ENCODE measurements around the gene HBP1. TPM values are rescaled to one million over a fixed set of nuclear protein-coding genes. Genes with fewer than 3 reads are reported as not detected.
A peak's percentile ranks its signal among the peaks of the same experiment; 100 is the strongest.

HBP1 gene
- total and polyA plus RNA-seq, 2 of the 4 experiments (the other 2 are of a cell fraction): 27.1 to 69.9 TPM

DNA sequence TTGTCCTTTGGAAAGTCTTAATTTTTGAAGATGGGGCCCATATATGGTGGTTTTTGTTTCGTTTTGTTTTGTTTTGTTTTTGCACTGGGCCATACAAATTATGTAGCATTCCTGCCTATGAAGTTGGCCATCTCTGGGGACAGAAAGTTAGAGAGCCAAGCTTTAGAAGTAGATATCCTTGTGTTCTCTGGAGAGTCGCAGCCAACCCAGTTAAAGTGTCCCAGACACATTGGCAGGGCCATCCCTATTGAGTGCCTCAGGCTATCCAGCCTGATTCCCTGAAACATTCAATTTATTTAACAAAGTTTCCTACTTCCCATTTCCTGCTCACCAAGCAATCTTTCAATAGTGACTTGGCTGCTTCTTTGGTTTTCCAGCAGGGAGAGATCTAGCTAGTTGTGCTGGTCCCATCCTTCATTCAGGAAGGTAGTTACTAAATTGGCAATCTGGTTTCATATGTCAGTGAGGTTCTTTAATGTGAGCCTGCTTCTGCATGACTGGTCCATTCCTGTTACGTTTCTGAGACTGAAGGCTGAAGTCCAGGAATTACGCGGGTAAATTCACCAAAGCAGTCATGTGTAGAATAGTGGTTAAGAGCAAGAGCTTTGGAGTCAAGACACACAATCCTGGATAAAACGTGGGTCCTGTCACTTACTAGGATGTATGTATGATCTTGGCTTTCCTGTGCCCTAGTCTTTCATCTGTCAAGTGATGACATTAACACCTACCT lies 49.3 kb upstream of the HBP1 start:
- CTCF ChIA-PET: interaction anchor here (0.6 kb wide), 1 partner anchor 49 kb away, joined by 3 read pairs; no protein-coding TSS in a partner anchor
- peak overlapping the region; percentile 37; the same call in 1 of the 2 replicates for H3K18ac ChIP-seq (ENCODE audit: low read depth, low read length)
- no peak overlapping the region for H2BK120ac ChIP-seq (ENCODE audit: low read depth, low read length)
- DNase-seq: no peak
- H3K14ac ChIP-seq (replicated peaks; ENCODE audit: low read depth, low read length): no peak overlapping the region; the same call in 1 of the 2 replicates
- intact Hi-C loops (cut with micrococcal nuclease): loop anchor here (5.0 kb wide), 1 partner anchor 72 kb away; no protein-coding TSS in a partner anchor
- H3K9me1 ChIP-seq (ENCODE audit: insufficient read depth, low read length): peaks cover 4% of the 10 kb centered on the region
- dilution Hi-C loops (cut with HindIII; ENCODE audit: low sequenced_read_pairs, unreplicated experiment): no loop called here
- no peaks in the 10 kb centered on the region for H4K20me1 ChIP-seq (ENCODE audit: insufficient read depth, low read length)
- 90% methylated on average over 2 of the region's 6 CpGs; no CpG with 5 or more reads in 1 of the 2 experiments for WGBS, 2 experiments (ENCODE audit: extremely low coverage in 2 of 2, insufficient read length in 1 of 2)
- ATAC-seq (ENCODE audit: low read depth): no peak
- no peak overlapping the region for H3K23ac ChIP-seq (ENCODE audit: low read depth, low read length)
- no peak overlapping the region for H3K27ac ChIP-seq (ENCODE audit: insufficient read depth, low read length)
- BruUV-seq (replicated peaks): no TSS peak
- H2BK15ac ChIP-seq (ENCODE audit: low read depth, low read length): peak overlapping the region; percentile 43; the same call in 1 of the 3 replicates
- no peak overlapping the region for H4K8ac ChIP-seq (ENCODE audit: low read depth in 2 of 2, low read length in 2 of 2)
- H4K91ac ChIP-seq (ENCODE audit: insufficient read depth, low read depth, low read length): no peak overlapping the region
- H2AFZ ChIP-seq (replicated peaks; ENCODE audit: low read length, poor library complexity): no peak overlapping the region
- no peak overlapping the region for H3K56ac ChIP-seq (ENCODE audit: extremely low read depth, insufficient read depth, low read length)
- H4K5ac ChIP-seq (ENCODE audit: low read depth, low read length): 0 out of 2 replicates have a peak overlapping the region, but pooled peaks have one; percentile 29
- H3K27me3 ChIP-seq (ENCODE audit: control insufficient read depth, insufficient read depth, low read length): no peaks in the 10 kb centered on the region
- peak overlapping the region; percentile 42; the same call in 1 of the 2 replicates for H2BK20ac ChIP-seq (ENCODE audit: low read depth, low read length)
- H2AK5ac ChIP-seq (ENCODE audit: low read depth, low read length): peak overlapping the region; percentile 70; the same call in 1 of the 2 replicates
- H3K9me3 ChIP-seq (ENCODE audit: control insufficient read depth, insufficient read depth, low read length): no peaks in the 10 kb centered on the region
- H3K4me1 ChIP-seq (ENCODE audit: control insufficient read depth, insufficient read depth, low read length): peaks cover 11% of the 10 kb centered on the region
- no peak overlapping the region for H3K9ac ChIP-seq (ENCODE audit: low read depth, low read length)
- H2BK5ac ChIP-seq (ENCODE audit: low read depth, low read length, poor library complexity, severe bottlenecking): no peak overlapping the region
- H3K79me1 ChIP-seq (ENCODE audit: low read depth in 1 of 2, low read length in 2 of 2): peaks cover 0 to 9% of the 10 kb centered on the region in 2 experiments; a peak in 2 of 4 replicates
- in situ Hi-C loops (cut with MboI; ENCODE audit: low sequenced_read_pairs): no loop called here
- H3K4me2 ChIP-seq (ENCODE audit: low read depth, low read length): no peak overlapping the region
- POLR2A ChIA-PET (ENCODE audit: unreplicated experiment): no interaction called here
- H3K36me3 ChIP-seq (ENCODE audit: control insufficient read depth, insufficient read depth, low read length): no peaks in the 10 kb centered on the region
- H3K4ac ChIP-seq (ENCODE audit: low read depth, low read length): no peak overlapping the region
- TF ChIP-seq MAFK (IDR thresholded peaks at IDR 0.05; ENCODE audit: low read depth, low read length) (no peak), CEBPB (IDR thresholded peaks at IDR 0.05; ENCODE audit: low read depth, low read length) (no peak), CHD1 (IDR thresholded peaks at IDR 0.05; ENCODE audit: low read depth, low read length) (no peak), MAZ (IDR thresholded peaks at IDR 0.05; ENCODE audit: borderline replicate concordance, low read depth, low read length) (no peak), MXI1 (IDR thresholded peaks at IDR 0.05; ENCODE audit: borderline replicate concordance, low read depth, low read length) (no peak), RFX5 (IDR thresholded peaks at IDR 0.05; ENCODE audit: low read depth, low read length) (no peak), NFE2L2 (IDR thresholded peaks at IDR 0.05; ENCODE audit: low read depth, low read length) (no peak), RCOR1 (IDR thresholded peaks at IDR 0.05; ENCODE audit: insufficient replicate concordance, low read length) (no peak), FOS (IDR thresholded peaks at IDR 0.05; ENCODE audit: low read depth, low read length) (no peak), RAD21 (IDR thresholded peaks at IDR 0.05; ENCODE audit: low read length) (no peak), SMC3 (IDR thresholded peaks at IDR 0.05; ENCODE audit: low read depth, low read length) (no peak), POLR2A (IDR thresholded peaks at IDR 0.05; ENCODE audit: low read depth, low read length) (no peak)
- TF ChIP-seq, protein P1, sequence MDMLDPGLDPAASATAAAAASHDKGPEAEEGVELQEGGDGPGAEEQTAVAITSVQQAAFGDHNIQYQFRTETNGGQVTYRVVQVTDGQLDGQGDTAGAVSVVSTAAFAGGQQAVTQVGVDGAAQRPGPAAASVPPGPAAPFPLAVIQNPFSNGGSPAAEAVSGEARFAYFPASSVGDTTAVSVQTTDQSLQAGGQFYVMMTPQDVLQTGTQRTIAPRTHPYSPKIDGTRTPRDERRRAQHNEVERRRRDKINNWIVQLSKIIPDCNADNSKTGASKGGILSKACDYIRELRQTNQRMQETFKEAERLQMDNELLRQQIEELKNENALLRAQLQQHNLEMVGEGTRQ (IDR thresholded peaks at IDR 0.05; ENCODE audit: low read depth, low read length): no peak
- TF ChIP-seq, protein P2, sequence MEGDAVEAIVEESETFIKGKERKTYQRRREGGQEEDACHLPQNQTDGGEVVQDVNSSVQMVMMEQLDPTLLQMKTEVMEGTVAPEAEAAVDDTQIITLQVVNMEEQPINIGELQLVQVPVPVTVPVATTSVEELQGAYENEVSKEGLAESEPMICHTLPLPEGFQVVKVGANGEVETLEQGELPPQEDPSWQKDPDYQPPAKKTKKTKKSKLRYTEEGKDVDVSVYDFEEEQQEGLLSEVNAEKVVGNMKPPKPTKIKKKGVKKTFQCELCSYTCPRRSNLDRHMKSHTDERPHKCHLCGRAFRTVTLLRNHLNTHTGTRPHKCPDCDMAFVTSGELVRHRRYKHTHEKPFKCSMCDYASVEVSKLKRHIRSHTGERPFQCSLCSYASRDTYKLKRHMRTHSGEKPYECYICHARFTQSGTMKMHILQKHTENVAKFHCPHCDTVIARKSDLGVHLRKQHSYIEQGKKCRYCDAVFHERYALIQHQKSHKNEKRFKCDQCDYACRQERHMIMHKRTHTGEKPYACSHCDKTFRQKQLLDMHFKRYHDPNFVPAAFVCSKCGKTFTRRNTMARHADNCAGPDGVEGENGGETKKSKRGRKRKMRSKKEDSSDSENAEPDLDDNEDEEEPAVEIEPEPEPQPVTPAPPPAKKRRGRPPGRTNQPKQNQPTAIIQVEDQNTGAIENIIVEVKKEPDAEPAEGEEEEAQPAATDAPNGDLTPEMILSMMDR (conservative IDR thresholded peaks at IDR 0.05; ENCODE audit: low read depth, low read length): no peak
- TF ChIP-seq, protein P3, sequence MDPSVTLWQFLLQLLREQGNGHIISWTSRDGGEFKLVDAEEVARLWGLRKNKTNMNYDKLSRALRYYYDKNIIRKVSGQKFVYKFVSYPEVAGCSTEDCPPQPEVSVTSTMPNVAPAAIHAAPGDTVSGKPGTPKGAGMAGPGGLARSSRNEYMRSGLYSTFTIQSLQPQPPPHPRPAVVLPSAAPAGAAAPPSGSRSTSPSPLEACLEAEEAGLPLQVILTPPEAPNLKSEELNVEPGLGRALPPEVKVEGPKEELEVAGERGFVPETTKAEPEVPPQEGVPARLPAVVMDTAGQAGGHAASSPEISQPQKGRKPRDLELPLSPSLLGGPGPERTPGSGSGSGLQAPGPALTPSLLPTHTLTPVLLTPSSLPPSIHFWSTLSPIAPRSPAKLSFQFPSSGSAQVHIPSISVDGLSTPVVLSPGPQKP (IDR thresholded peaks at IDR 0.05; ENCODE audit: borderline replicate concordance, low read depth, low read length): no peak
- no peak overlapping the region for H2AK9ac ChIP-seq (replicated peaks; ENCODE audit: low read depth, low read length, poor library complexity)
- H3K4me3 ChIP-seq (ENCODE audit: insufficient read depth, low read depth, low read length): no peak overlapping the region

Data from IMR-90 (cell line).